Measurements from ENCODE around the gene TBC1D23.
"Not testable (repeated sequence)": the region's sequence is repeated elsewhere in the genome, so short reads cannot be mapped to it uniquely, and the experiment has no call there.

Gene TBC1D23

GRCh38 chr3:100310355-100310965 lies 49.7 kb downstream of the TBC1D23 start:
- Histone ChIP-seq H3K36me3 (ENCODE audit: control insufficient read depth, low read depth, low read length) (peaks cover 15% of the 10 kb centered on the region), H3K9me3 (ENCODE audit: control insufficient read depth, low read depth, low read length) (no peaks in the 10 kb centered on the region), H3K9ac (ENCODE audit: low read length) (no peak overlapping the region), H3K27ac (ENCODE audit: low read length) (no peak overlapping the region), H3K4me3 (ENCODE audit: low read length) (no peak overlapping the region), H3K27me3 (ENCODE audit: control insufficient read depth, insufficient read depth, low read length) (no peaks in the 10 kb centered on the region), H3K4me1 (ENCODE audit: control insufficient read depth, low read depth, low read length) (no peaks in the 10 kb centered on the region)

GRCh38 chr3:100311011-100311410 lies 50.2 kb downstream of the TBC1D23 start:
- H3K4me1 ChIP-seq (ENCODE audit: control insufficient read depth, low read depth, low read length) = no peaks in the 10 kb centered on the region
- no peaks in the 10 kb centered on the region for H3K27me3 ChIP-seq (ENCODE audit: control insufficient read depth, insufficient read depth, low read length)
- no peak overlapping the region for H3K27ac ChIP-seq (ENCODE audit: low read length)
- no peak overlapping the region for H3K9ac ChIP-seq (ENCODE audit: low read length)
- peaks cover 15% of the 10 kb centered on the region for H3K36me3 ChIP-seq (ENCODE audit: control insufficient read depth, low read depth, low read length)
- no peak overlapping the region for H3K4me3 ChIP-seq (ENCODE audit: low read length)
- no peaks in the 10 kb centered on the region for H3K9me3 ChIP-seq (ENCODE audit: control insufficient read depth, low read depth, low read length)

- H3K27me3 ChIP-seq (ENCODE audit: control insufficient read depth, insufficient read depth, low read length) = no peaks in the 10 kb centered on the region
- no peak overlapping the region for H3K9ac ChIP-seq (ENCODE audit: low read length)
- H3K4me3 ChIP-seq (ENCODE audit: low read length) = no peak overlapping the region
- H3K4me1 ChIP-seq (ENCODE audit: control insufficient read depth, low read depth, low read length) = no peaks in the 10 kb centered on the region
- no peak overlapping the region for H3K27ac ChIP-seq (ENCODE audit: low read length)
- H3K36me3 ChIP-seq (ENCODE audit: control insufficient read depth, low read depth, low read length) = peaks cover 5% of the 10 kb centered on the region
- H3K9me3 ChIP-seq (ENCODE audit: control insufficient read depth, low read depth, low read length) = no peaks in the 10 kb centered on the region
These were observed 55.9 kb downstream of the TBC1D23 start for GRCh38 chr3:100316641-100317069.

GRCh38 chr3:100317912-100318311 lies 57.1 kb downstream of the TBC1D23 start:
- no peaks in the 10 kb centered on the region for H3K9me3 ChIP-seq (ENCODE audit: control insufficient read depth, low read depth, low read length)
- no peak overlapping the region for H3K9ac ChIP-seq (ENCODE audit: low read length)
- H3K36me3 ChIP-seq (ENCODE audit: control insufficient read depth, low read depth, low read length) = peaks cover 5% of the 10 kb centered on the region
- H3K4me3 ChIP-seq (ENCODE audit: low read length) = no peak overlapping the region
- no peaks in the 10 kb centered on the region for H3K27me3 ChIP-seq (ENCODE audit: control insufficient read depth, insufficient read depth, low read length)
- no peaks in the 10 kb centered on the region for H3K4me1 ChIP-seq (ENCODE audit: control insufficient read depth, low read depth, low read length)
- H3K27ac ChIP-seq (ENCODE audit: low read length) = no peak overlapping the region

GRCh38 chr3:100319951-100320350 lies 59.2 kb downstream of the TBC1D23 start:
- Histone ChIP-seq H3K9me3 (ENCODE audit: control insufficient read depth, low read depth, low read length) (no peaks in the 10 kb centered on the region), H3K9ac (ENCODE audit: low read length) (no peak overlapping the region), H3K36me3 (ENCODE audit: control insufficient read depth, low read depth, low read length) (peaks cover 5% of the 10 kb centered on the region), H3K27me3 (ENCODE audit: control insufficient read depth, insufficient read depth, low read length) (no peaks in the 10 kb centered on the region), H3K4me3 (ENCODE audit: low read length) (no peak overlapping the region), H3K4me1 (ENCODE audit: control insufficient read depth, low read depth, low read length) (no peaks in the 10 kb centered on the region), H3K27ac (ENCODE audit: low read length) (no peak overlapping the region)

- Histone ChIP-seq H3K4me1 (ENCODE audit: control insufficient read depth, low read depth, low read length) (no peaks in the 10 kb centered on the region), H3K36me3 (ENCODE audit: control insufficient read depth, low read depth, low read length) (peaks cover 5% of the 10 kb centered on the region), H3K4me3 (ENCODE audit: low read length) (no peak overlapping the region), H3K27ac (ENCODE audit: low read length) (no peak overlapping the region), H3K9me3 (ENCODE audit: control insufficient read depth, low read depth, low read length) (no peaks in the 10 kb centered on the region), H3K9ac (ENCODE audit: low read length) (no peak overlapping the region), H3K27me3 (ENCODE audit: control insufficient read depth, insufficient read depth, low read length) (no peaks in the 10 kb centered on the region)
These were observed 63.3 kb downstream of the TBC1D23 start for GRCh38 chr3:100324044-100324443.

GRCh38 chr3:100325827-100326226 lies 65.0 kb downstream of the TBC1D23 start:
- Histone ChIP-seq H3K4me1 (ENCODE audit: control insufficient read depth, low read depth, low read length) (no peaks in the 10 kb centered on the region), H3K27ac (ENCODE audit: low read length) (no peak overlapping the region), H3K9ac (ENCODE audit: low read length) (no peak overlapping the region), H3K9me3 (ENCODE audit: control insufficient read depth, low read depth, low read length) (no peaks in the 10 kb centered on the region), H3K36me3 (ENCODE audit: control insufficient read depth, low read depth, low read length) (peaks cover 5% of the 10 kb centered on the region), H3K4me3 (ENCODE audit: low read length) (no peak overlapping the region), H3K27me3 (ENCODE audit: control insufficient read depth, insufficient read depth, low read length) (no peaks in the 10 kb centered on the region)

GRCh38 chr3:100327377-100327776 lies 66.6 kb downstream of the TBC1D23 start:
- H3K4me1 ChIP-seq (ENCODE audit: control insufficient read depth, low read depth, low read length); H3K9ac ChIP-seq (ENCODE audit: low read length); H3K27ac ChIP-seq (ENCODE audit: low read length); H3K9me3 ChIP-seq (ENCODE audit: control insufficient read depth, low read depth, low read length); H3K4me3 ChIP-seq (ENCODE audit: low read length); H3K27me3 ChIP-seq (ENCODE audit: control insufficient read depth, insufficient read depth, low read length); H3K36me3 ChIP-seq (ENCODE audit: control insufficient read depth, low read depth, low read length): not testable (repeated sequence)

- Histone ChIP-seq H3K9me3 (ENCODE audit: control insufficient read depth, low read depth, low read length) (no peaks in the 10 kb centered on the region), H3K4me3 (ENCODE audit: low read length) (no peak overlapping the region), H3K27ac (ENCODE audit: low read length) (no peak overlapping the region), H3K4me1 (ENCODE audit: control insufficient read depth, low read depth, low read length) (peaks cover under 1% of the 10 kb centered on the region), H3K9ac (ENCODE audit: low read length) (no peak overlapping the region), H3K27me3 (ENCODE audit: control insufficient read depth, insufficient read depth, low read length) (peaks cover 15% of the 10 kb centered on the region), H3K36me3 (ENCODE audit: control insufficient read depth, low read depth, low read length) (no peaks in the 10 kb centered on the region)
These were observed 69.2 kb downstream of the TBC1D23 start for GRCh38 chr3:100329800-100330489.

- Histone ChIP-seq H3K27ac (ENCODE audit: low read length) (no peak overlapping the region), H3K4me3 (ENCODE audit: low read length) (no peak overlapping the region), H3K36me3 (ENCODE audit: control insufficient read depth, low read depth, low read length) (no peaks in the 10 kb centered on the region), H3K9ac (ENCODE audit: low read length) (no peak overlapping the region), H3K27me3 (ENCODE audit: control insufficient read depth, insufficient read depth, low read length) (peaks cover 15% of the 10 kb centered on the region), H3K4me1 (ENCODE audit: control insufficient read depth, low read depth, low read length) (peaks cover 5% of the 10 kb centered on the region), H3K9me3 (ENCODE audit: control insufficient read depth, low read depth, low read length) (no peaks in the 10 kb centered on the region)
These were observed 69.9 kb downstream of the TBC1D23 start for GRCh38 chr3:100330651-100331050.

GRCh38 chr3:100331660-100332059 lies 70.9 kb downstream of the TBC1D23 start:
- Histone ChIP-seq H3K9ac (ENCODE audit: low read length) (no peak overlapping the region), H3K27me3 (ENCODE audit: control insufficient read depth, insufficient read depth, low read length) (peaks cover 15% of the 10 kb centered on the region), H3K9me3 (ENCODE audit: control insufficient read depth, low read depth, low read length) (no peaks in the 10 kb centered on the region), H3K4me1 (ENCODE audit: control insufficient read depth, low read depth, low read length) (peaks cover 5% of the 10 kb centered on the region), H3K36me3 (ENCODE audit: control insufficient read depth, low read depth, low read length) (no peaks in the 10 kb centered on the region), H3K27ac (ENCODE audit: low read length) (no peak overlapping the region), H3K4me3 (ENCODE audit: low read length) (no peak overlapping the region)

- Histone ChIP-seq H3K27me3 (ENCODE audit: control insufficient read depth, insufficient read depth, low read length) (peaks cover 15% of the 10 kb centered on the region), H3K4me3 (ENCODE audit: low read length) (no peak overlapping the region), H3K4me1 (ENCODE audit: control insufficient read depth, low read depth, low read length) (peaks cover 5% of the 10 kb centered on the region), H3K27ac (ENCODE audit: low read length) (no peak overlapping the region), H3K36me3 (ENCODE audit: control insufficient read depth, low read depth, low read length) (no peaks in the 10 kb centered on the region), H3K9me3 (ENCODE audit: control insufficient read depth, low read depth, low read length) (no peaks in the 10 kb centered on the region), H3K9ac (ENCODE audit: low read length) (no peak overlapping the region)
These were observed 72.3 kb downstream of the TBC1D23 start for GRCh38 chr3:100333051-100333450.

Measured in iPS-18a (cell line).